Measurements from ENCODE around the gene MAML1. TPM values are rescaled to one million over a fixed set of nuclear protein-coding genes. Genes with fewer than 3 reads are reported as not detected.
"Not testable (repeated sequence)": the region's sequence is repeated elsewhere in the genome, so short reads cannot be mapped to it uniquely, and the experiment has no call there.

Gene MAML1
- 12.5 and 14.2 TPM in 2 replicates for total RNA-seq (2014; rRNA removed; shearing (Covaris generic))

- DNase-seq (ENCODE audit: low spot score), result peak; percentile 100
- in situ Hi-C loops (cut with HindIII; ENCODE audit: low sequenced_read_pairs), result no loop called here
These were observed at the start of gene MAML1 for GRCh38 chr5:179732412-179732917. MAML1 (plus strand) TSS chr5:179732822; CDS start chr5:179733113, 291 bp downstream.

DNA sequence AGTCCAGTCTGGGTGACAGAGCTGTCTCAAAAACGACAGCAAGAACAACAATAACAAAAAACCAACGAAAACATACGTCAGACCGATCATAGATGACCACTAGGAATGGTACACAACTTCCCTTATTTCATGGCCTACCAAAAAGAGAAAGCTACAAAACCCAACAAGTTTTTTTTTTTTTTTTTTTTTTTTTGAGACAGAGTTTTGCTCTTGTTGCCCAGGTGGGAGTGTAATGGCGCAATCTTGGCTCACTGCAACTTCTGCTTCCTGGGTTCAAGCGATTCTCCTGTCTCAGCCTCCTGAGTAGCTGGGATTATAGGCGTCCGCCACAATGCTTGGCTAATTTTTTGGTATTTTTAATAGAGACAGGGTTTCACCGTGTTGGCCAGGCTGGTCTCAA lies 43.4 kb upstream of the MAML1 start:
- DNase-seq (ENCODE audit: low spot score); in situ Hi-C loops (cut with HindIII; ENCODE audit: low sequenced_read_pairs): not testable (repeated sequence)

DNA sequence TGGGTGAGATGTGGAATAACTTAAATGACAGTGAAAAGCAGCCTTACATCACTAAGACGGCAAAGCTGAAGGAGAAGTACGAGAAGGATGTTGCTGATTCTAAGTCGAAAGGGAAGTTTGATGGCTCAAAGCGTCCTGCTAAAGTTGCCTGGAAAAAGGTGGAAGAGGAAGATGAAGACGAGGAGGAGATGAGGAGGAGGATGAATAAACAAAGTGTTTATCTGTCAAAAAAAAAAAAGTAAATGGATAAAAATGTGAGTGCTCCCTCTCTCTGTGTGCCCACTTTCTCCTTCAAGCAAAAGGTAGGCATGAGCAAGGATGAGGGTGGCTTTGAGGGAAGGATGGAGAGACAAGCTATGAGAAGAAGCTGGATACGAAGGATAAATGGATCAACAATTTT lies 38.1 kb upstream of the MAML1 start:
- DNase-seq (ENCODE audit: low spot score), result no peak
- in situ Hi-C loops (cut with HindIII; ENCODE audit: low sequenced_read_pairs), result no loop called here

DNA sequence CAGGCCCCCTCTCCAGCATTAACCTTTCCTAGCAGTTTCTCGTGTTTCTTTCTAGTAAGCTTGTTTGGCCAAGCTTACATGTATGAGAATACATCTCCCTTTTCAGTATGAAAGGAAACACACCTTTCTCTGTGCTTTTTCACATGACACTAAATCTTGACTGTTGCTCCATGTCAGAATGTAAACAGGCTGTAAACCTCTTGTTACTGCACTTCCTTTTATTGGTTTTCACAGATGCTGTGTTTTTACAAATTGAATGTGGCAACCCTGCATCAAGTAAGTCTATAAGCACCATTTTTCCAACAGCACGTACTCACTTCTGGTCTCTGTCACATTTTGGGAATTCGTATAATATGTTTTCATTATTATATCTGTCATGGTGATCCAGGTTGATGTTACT lies 36.0 kb upstream of the MAML1 start:
- in situ Hi-C loops (cut with HindIII; ENCODE audit: low sequenced_read_pairs), result no loop called here
- no peak for DNase-seq (ENCODE audit: low spot score)

- in situ Hi-C loops (cut with HindIII; ENCODE audit: low sequenced_read_pairs), result no loop called here
- no peak for DNase-seq (ENCODE audit: low spot score)
These were observed 35.5 kb upstream of the MAML1 start for GRCh38 chr5:179697108-179697507.

GRCh38 chr5:179697543-179697942 lies 35.1 kb upstream of the MAML1 start:
- in situ Hi-C loops (cut with HindIII; ENCODE audit: low sequenced_read_pairs); DNase-seq (ENCODE audit: low spot score): not testable (repeated sequence)

GRCh38 chr5:179697993-179698934 lies 34.4 kb upstream of the MAML1 start:
- in situ Hi-C loops (cut with HindIII; ENCODE audit: low sequenced_read_pairs), result no loop called here
- peak; percentile 99 for DNase-seq (ENCODE audit: low spot score)

DNA sequence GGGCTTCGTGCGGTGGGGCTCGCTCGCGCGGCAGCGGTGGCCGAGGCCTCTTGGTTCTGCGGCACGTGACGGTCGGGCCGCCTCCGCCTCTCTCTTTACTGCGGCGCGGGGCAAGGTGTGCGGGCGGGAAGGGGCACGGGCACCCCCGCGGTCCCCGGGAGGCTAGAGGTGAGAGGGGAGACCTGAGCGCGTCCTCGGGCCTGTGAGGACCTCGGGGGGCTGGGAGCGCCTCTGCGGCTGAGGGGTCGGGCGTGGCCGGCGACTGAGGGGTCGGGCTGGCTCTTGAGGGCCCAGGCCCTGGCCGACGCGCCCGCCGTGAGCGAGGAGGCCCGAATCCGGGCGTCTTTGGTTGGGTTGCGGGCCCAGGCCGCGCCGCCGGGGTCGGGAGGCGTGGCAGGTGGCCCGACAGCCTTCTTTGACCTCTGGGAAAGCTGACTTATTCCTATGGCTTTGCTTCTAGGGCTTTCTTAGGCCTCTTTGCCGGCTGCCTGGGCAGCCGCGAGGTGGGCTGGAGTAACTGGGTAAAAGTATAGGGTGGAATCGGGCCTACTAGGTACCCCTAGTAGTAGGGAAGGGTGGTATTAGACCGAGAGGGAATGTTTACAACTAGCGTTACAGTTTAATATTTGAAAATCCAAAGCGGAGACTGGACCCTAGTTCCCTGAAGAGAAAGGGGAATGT lies 33.5 kb upstream of the MAML1 start, which contains the start of gene CANX:
Gene CANX, plus strand, starts transcription at position 33 of the 681 bp plus-strand sequence. CDS start 6,715 bp downstream, outside the sequence.
- no peak for DNase-seq (ENCODE audit: low spot score)
- in situ Hi-C loops (cut with HindIII; ENCODE audit: low sequenced_read_pairs), result no loop called here

GRCh38 chr5:179699616-179700237 lies 32.9 kb upstream of the MAML1 start:
- DNase-seq (ENCODE audit: low spot score), result no peak
- in situ Hi-C loops (cut with HindIII; ENCODE audit: low sequenced_read_pairs), result no loop called here

DNA sequence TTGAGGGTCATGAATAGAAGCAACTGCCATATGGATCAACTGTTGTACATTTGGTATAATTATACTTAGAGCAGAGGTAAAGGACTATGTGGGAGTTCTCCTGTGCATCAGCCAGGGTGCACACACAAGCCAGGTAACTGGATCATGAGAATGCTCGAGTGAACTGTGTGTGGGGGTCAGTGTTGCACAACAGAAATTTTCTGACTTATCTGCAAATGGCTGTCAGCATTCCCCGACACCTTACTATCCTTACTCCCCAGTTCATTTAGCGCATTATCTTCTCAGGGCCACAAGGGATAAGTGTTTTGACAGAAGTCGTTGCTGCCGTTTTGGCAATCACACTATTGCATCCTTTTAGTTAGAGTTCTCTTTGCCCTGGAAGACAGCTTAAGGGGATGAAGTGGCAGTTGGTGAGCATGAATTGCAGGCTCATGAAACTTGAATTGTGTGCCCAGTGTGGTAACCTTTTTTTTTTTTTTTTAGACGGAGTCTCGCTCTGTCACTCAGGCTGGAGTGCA lies 32.2 kb upstream of the MAML1 start:
- DNase-seq (ENCODE audit: low spot score), result no peak
- in situ Hi-C loops (cut with HindIII; ENCODE audit: low sequenced_read_pairs), result no loop called here

- in situ Hi-C loops (cut with HindIII; ENCODE audit: low sequenced_read_pairs), result no loop called here
- no peak for DNase-seq (ENCODE audit: low spot score)
These were observed 16.3 kb upstream of the MAML1 start for GRCh38 chr5:179716286-179716685.

DNA sequence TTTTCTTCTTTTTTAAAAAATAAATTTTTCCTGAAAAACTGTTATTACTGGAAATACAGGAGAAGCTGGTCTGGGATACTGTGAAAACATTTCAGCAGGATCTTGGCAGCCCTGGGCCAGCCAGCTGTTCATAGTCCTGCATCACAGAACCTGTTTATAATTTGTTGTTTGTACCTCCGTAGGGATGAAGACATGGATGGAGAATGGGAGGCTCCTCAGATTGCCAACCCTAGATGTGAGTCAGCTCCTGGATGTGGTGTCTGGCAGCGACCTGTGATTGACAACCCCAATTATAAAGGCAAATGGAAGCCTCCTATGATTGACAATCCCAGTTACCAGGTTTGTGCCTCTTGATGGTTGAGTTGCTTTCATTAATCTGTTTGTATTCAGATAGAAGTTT lies 12.4 kb upstream of the MAML1 start:
- DNase-seq (ENCODE audit: low spot score), result no peak
- in situ Hi-C loops (cut with HindIII; ENCODE audit: low sequenced_read_pairs), result no loop called here

- DNase-seq (ENCODE audit: low spot score), result no peak
- in situ Hi-C loops (cut with HindIII; ENCODE audit: low sequenced_read_pairs), result no loop called here
These were observed 8.5 kb upstream of the MAML1 start for GRCh38 chr5:179724163-179724562.

DNA sequence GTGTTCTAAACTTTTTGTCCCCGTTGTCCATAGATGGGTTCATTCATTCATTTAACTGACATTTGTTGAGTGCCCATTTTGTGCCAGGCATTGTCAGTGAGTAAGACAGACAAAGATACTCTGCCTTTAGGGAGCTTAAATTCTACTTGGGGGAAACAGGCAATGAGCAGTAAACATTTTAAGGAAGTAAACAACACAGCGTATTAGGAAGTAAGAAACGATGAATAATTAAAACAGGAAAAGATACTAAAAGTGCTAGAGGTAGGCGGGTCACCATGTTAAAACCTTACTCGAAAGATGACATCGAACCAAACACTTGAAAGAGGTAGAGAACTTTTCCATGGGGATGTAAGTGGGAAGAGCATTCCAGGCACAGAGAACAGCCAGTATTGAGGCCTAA lies 5.5 kb upstream of the MAML1 start:
- in situ Hi-C loops (cut with HindIII; ENCODE audit: low sequenced_read_pairs), result no loop called here
- DNase-seq (ENCODE audit: low spot score), result no peak

GRCh38 chr5:179729303-179729702 lies 3.3 kb upstream of the MAML1 start:
- DNase-seq (ENCODE audit: low spot score), result no peak
- in situ Hi-C loops (cut with HindIII; ENCODE audit: low sequenced_read_pairs), result no loop called here

DNA sequence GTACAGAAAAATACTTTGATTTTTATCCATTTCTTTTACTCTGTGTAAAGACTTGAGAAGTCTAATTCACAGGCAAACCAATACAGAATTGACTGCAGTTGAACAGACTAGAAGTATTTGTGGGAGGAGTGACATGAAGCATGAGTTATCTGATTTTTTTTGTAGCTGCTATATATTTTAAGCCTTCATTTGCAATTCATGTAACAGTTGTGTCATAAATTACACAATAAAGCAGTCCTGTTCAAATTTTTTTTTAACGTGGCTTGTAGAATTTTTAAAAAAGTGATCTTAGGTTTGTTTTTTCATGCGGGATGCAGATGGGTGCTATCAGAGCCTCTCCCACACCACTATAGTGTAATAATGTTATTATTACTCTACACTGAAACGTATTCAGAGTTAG lies 2.9 kb upstream of the MAML1 start:
- no peak for DNase-seq (ENCODE audit: low spot score)
- in situ Hi-C loops (cut with HindIII; ENCODE audit: low sequenced_read_pairs), result no loop called here

- no peak for DNase-seq (ENCODE audit: low spot score)
- in situ Hi-C loops (cut with HindIII; ENCODE audit: low sequenced_read_pairs), result no loop called here
These were observed 2.3 kb upstream of the MAML1 start for GRCh38 chr5:179730356-179730755.

GRCh38 chr5:179730852-179731251 lies 1.8 kb upstream of the MAML1 start:
- in situ Hi-C loops (cut with HindIII; ENCODE audit: low sequenced_read_pairs), result no loop called here
- no peak for DNase-seq (ENCODE audit: low spot score)

GRCh38 chr5:179731791-179732411 lies 721 bp upstream of the MAML1 start:
- in situ Hi-C loops (cut with HindIII; ENCODE audit: low sequenced_read_pairs), result no loop called here
- DNase-seq (ENCODE audit: low spot score), result no peak

Measured in G401 (cell line).